GM12878 (cell line): ENCODE results near the gene DHRS7C. TPM values are rescaled to one million over a fixed set of nuclear protein-coding genes. Genes with fewer than 3 reads are reported as not detected.

Source experiments
- ATAC-seq: fragments of 200-7000 bp; cut with Tn5 transposase; 3 replicates; pipeline ENCODE4 v1.9.1; 2020; ENCODE audit warnings: mild to moderate bottlenecking, moderate library complexity
- BruUV-seq: library from RNA; stranded (reverse); fragments of 400-500 nt; replicated peaks from 2 replicates; lab custom pipeline; 2021; lab: Mats Ljungman, UMichigan
- CTCF ChIA-PET: fragments of 300-600 bp; sonication (Branson Sonifier 250); formaldehyde crosslinking; extraction: SDS; loops from one replicate; lab custom pipeline; 2021; ENCODE audit warnings: inconsistent platforms; lab: Yijun Ruan, JAX
- POLR2A ChIA-PET: fragments of 350-600 bp; formaldehyde crosslinking; extraction: SDS; loops from one replicate; lab custom pipeline; 2021; ENCODE audit warnings: inconsistent platforms; lab: Charles Lee
- RAD21 ChIA-PET: fragments of 300-600 bp; sonication (Branson Sonifier 250); formaldehyde crosslinking; loops from one replicate; lab custom pipeline; 2023; ENCODE audit warnings: antibody characterized with exemption; ENCODE audit not compliant: unreplicated experiment; lab: Charles Lee
- SMC1A ChIA-PET: fragments of 300-600 bp; sonication (Branson Sonifier 250); formaldehyde crosslinking; loops from one replicate; lab custom pipeline; 2023; ENCODE audit not compliant: unreplicated experiment, uncharacterized antibody; lab: Charles Lee
- DNase-seq: peaks from one replicate; pipeline ENCODE4 v3.0.0-alpha.2; 2011; ENCODE audit warnings: low read depth, low spot score
- FAIRE-seq: peaks from 3 replicates; lab custom pipeline; 2011; peaks lifted over from hg19 to GRCh38; lab: Jason Lieb, UNC
- H2AFZ ChIP-seq: 2 replicates; pipeline ENCODE4 v1.6.0; 2011; ENCODE audit warnings: low read depth, low read length, control low read depth; ENCODE audit not compliant: control insufficient read depth
- H3K27ac ChIP-seq: 2 replicates; pipeline ENCODE4 v1.5.1; 2011; ENCODE audit warnings: control low read depth; ENCODE audit not compliant: control insufficient read depth, insufficient read depth
- H3K27me3 ChIP-seq, 2 experiments: replicated peaks in 1 of 2; 2 replicates each; pipeline versions ENCODE4 v1.6.0 to v1.6.1; 2011; ENCODE audit warnings: low read length in 1 of 2; ENCODE audit not compliant: control insufficient read depth in 2 of 2, insufficient read depth in 2 of 2
- H3K36me3 ChIP-seq, 2 experiments: 2 replicates each; pipeline ENCODE4 v1.5.1; 2011; ENCODE audit warnings: low read length in 1 of 2; ENCODE audit not compliant: control insufficient read depth in 2 of 2, insufficient read depth in 2 of 2
- H3K4me1 ChIP-seq: 2 replicates; pipeline ENCODE4 v1.6.1; 2011; ENCODE audit warnings: mild to moderate bottlenecking, low read length, moderate library complexity, mixed read lengths; ENCODE audit not compliant: control insufficient read depth, insufficient read depth
- H3K4me2 ChIP-seq: 2 replicates; pipeline ENCODE4 v1.6.0; 2011; ENCODE audit warnings: control low read depth; ENCODE audit not compliant: control insufficient read depth, insufficient read depth
- H3K4me3 ChIP-seq: fragments of 200-600 bp; sonication (generic); 2 replicates; pipeline ENCODE4 v1.5.1; 2016
- H3K79me2 ChIP-seq: 2 replicates; pipeline ENCODE4 v1.6.0; 2011; ENCODE audit warnings: low read length; ENCODE audit not compliant: control insufficient read depth, insufficient read depth
- H3K9ac ChIP-seq: 2 replicates; pipeline ENCODE4 v1.8.0; 2011; ENCODE audit warnings: low read length, control low read depth, mixed read lengths; ENCODE audit not compliant: control insufficient read depth, insufficient read depth
- H3K9me3 ChIP-seq: replicated peaks from 3 replicates; pipeline ENCODE4 v1.5.1; 2011; ENCODE audit warnings: mild to moderate bottlenecking, low read length; ENCODE audit not compliant: control insufficient read depth, insufficient read depth
- H4K20me1 ChIP-seq: 2 replicates; pipeline ENCODE4 v1.6.0; 2011; ENCODE audit not compliant: control insufficient read depth, insufficient read depth
- MYB ChIP-seq: fragments of 150-350 bp; IDR thresholded peaks from 2 replicates; pipeline ENCODE4 v1.6.1; 2014; ENCODE audit warnings: mild to moderate bottlenecking, low read depth, low read length, borderline replicate concordance
- WGBS: methylation state at CpG from one replicate; pipeline ENCODE4 v1.1.6; 2016; ENCODE audit warnings: low lambda C conversion rate; ENCODE audit not compliant: insufficient replicate concordance, insufficient coverage; ENCODE audit errors: missing lambda C conversion rate; 5-methylcytosine and 5-hydroxymethylcytosine counted together
- in situ Hi-C: fragments of 300-500 bp; cut with MboI; formaldehyde crosslinking; loops from 9 replicates; pipeline ENCODE4 v1.14.3; 2018; ENCODE audit warnings: mixed read lengths
- intact Hi-C: fragments of 100-400 bp; cut with micrococcal nuclease; formaldehyde crosslinking; loops from one replicate; pipeline ENCODE4 v1.14.2; 2022; ENCODE audit not compliant: unreplicated experiment
- polyA plus RNA-seq, 11 experiments: library from polyadenylated mRNA; depleted of rRNA in 4 of 11; unstranded in 6 of 11; stranded (reverse) in 5 of 11; fragments of >200 nt; fragmentation: Nextera tagmentation in 4 of 11; fragmentation: Illumina TruSeq in 1 of 11; extraction: Ambion mirVana in 4 of 11; extraction: Trizol in 1 of 11; gene quantifications; 1 replicate in 1 of 11; 2 replicates in 10 of 11; pipeline versions ENCODE4 v1.2.1 to v1.2.3, GENCODE V29; 2011 to 2016; ENCODE audit warnings: inconsistent platforms in 2 of 11, missing spikeins in 2 of 11, low read depth in 1 of 11
- total RNA-seq, 4 experiments: library from RNA; depleted of rRNA in 3 of 4; stranded (reverse); fragments of >200 nt in 3 of 4; fragmentation: Illumina TruSeq in 1 of 4; extraction: Trizol in 1 of 4; gene quantifications; 2 replicates each; pipeline versions ENCODE4 v1.2.1 to v1.2.3, GENCODE V29; 2013 to 2021
- TF ChIP-seq, protein P1 (sequence below): IDR thresholded peaks from 2 replicates; pipeline ENCODE4 v1.6.1; 2012; ENCODE audit warnings: improper control_type of control experiment, low read depth, low read length; ENCODE audit not compliant: insufficient replicate concordance

Gene DHRS7C
- total and polyA plus RNA-seq, 10 of the 15 experiments (the other 5 are each of a cell fraction or from before 2014, with no cell fraction given): not detected

DNA sequence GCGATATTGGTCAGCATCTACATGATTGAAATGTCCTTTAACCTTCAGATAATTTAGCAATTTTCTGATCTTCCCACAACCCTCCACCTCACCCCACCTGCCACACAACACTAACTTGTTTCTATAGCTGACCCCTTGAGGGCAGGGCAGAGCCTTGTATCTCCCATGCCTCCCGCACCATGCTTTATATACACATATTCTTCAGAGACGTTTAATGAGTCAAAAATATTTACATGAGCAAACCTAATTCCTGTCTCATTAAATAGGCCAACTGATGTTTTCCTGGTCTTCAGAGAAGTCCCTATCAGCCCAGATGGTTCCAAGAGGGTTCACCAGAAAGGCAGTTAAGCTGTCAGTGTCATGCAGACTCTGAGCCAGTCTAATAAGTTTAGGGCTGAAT, 6.6 kb upstream of the DHRS7C start:
- DNase-seq (no peak), ATAC-seq (no peak)
- ChIA-PET RAD21 (no interaction called here), CTCF (no interaction called here), SMC1A (no interaction called here)
- no peak overlapping the region for H3K4me2 ChIP-seq
- H4K20me1 ChIP-seq: no peaks in the 10 kb centered on the region
- WGBS: 23% methylated on average over 3 of the region's 3 CpGs
- no peak overlapping the region for H2AFZ ChIP-seq
- in situ Hi-C loops: no loop called here
- H3K36me3 ChIP-seq: no peaks in the 10 kb centered on the region
- BruUV-seq: no TSS peak
- no peaks in the 10 kb centered on the region for H3K9me3 ChIP-seq
- H3K79me2 ChIP-seq: no peaks in the 10 kb centered on the region
- TF ChIP-seq, protein P1, sequence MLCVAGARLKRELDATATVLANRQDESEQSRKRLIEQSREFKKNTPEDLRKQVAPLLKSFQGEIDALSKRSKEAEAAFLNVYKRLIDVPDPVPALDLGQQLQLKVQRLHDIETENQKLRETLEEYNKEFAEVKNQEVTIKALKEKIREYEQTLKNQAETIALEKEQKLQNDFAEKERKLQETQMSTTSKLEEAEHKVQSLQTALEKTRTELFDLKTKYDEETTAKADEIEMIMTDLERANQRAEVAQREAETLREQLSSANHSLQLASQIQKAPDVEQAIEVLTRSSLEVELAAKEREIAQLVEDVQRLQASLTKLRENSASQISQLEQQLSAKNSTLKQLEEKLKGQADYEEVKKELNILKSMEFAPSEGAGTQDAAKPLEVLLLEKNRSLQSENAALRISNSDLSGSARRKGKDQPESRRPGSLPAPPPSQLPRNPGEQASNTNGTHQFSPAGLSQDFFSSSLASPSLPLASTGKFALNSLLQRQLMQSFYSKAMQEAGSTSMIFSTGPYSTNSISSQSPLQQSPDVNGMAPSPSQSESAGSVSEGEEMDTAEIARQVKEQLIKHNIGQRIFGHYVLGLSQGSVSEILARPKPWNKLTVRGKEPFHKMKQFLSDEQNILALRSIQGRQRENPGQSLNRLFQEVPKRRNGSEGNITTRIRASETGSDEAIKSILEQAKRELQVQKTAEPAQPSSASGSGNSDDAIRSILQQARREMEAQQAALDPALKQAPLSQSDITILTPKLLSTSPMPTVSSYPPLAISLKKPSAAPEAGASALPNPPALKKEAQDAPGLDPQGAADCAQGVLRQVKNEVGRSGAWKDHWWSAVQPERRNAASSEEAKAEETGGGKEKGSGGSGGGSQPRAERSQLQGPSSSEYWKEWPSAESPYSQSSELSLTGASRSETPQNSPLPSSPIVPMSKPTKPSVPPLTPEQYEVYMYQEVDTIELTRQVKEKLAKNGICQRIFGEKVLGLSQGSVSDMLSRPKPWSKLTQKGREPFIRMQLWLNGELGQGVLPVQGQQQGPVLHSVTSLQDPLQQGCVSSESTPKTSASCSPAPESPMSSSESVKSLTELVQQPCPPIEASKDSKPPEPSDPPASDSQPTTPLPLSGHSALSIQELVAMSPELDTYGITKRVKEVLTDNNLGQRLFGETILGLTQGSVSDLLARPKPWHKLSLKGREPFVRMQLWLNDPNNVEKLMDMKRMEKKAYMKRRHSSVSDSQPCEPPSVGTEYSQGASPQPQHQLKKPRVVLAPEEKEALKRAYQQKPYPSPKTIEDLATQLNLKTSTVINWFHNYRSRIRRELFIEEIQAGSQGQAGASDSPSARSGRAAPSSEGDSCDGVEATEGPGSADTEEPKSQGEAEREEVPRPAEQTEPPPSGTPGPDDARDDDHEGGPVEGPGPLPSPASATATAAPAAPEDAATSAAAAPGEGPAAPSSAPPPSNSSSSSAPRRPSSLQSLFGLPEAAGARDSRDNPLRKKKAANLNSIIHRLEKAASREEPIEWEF: no peak
- no peak for TF ChIP-seq MYB
- TF ChIP-seq, all 136 proteins: peak for 0
- FAIRE-seq: no peak
- no peak overlapping the region for H3K9ac ChIP-seq
- H3K4me1 ChIP-seq: no peaks in the 10 kb centered on the region
- no peak overlapping the region for H3K27ac ChIP-seq
- no peaks in the 10 kb centered on the region for H3K27me3 ChIP-seq
- no peak overlapping the region for H3K4me3 ChIP-seq
- POLR2A ChIA-PET: no interaction called here
- intact Hi-C loops: no loop called here
